Upper lobe of right lung (tissue), 1 donor: ENCODE measurements around the gene VSNL1. TPM values are rescaled to one million over a fixed set of nuclear protein-coding genes. Genes with fewer than 3 reads are reported as not detected.

ENCODE experiments used
- ATAC-seq: fragments of 200-7000 bp; cut with Tn5 transposase; one replicate; pipeline ENCODE4 v1.9.1; 2020; ENCODE audit warnings: mild to moderate bottlenecking, moderate library complexity
- DNase-seq: peaks from one replicate; pipeline ENCODE4 v3.0.0-alpha.2; 2020
- H3K27ac ChIP-seq: fragments of 200-600 bp; one replicate; pipeline ENCODE4 v1.8.0; 2022
- H3K27me3 ChIP-seq: fragments of 200-600 bp; one replicate; pipeline ENCODE4 v1.8.0; 2022; ENCODE audit warnings: mild to moderate bottlenecking
- H3K36me3 ChIP-seq: fragments of 200-600 bp; one replicate; pipeline ENCODE4 v1.8.0; 2022
- H3K4me1 ChIP-seq: fragments of 200-600 bp; one replicate; pipeline ENCODE4 v1.8.0; 2022
- H3K4me3 ChIP-seq: fragments of 200-600 bp; one replicate; pipeline ENCODE4 v1.8.0; 2022; ENCODE audit warnings: mild to moderate bottlenecking
- H3K9me3 ChIP-seq: fragments of 200-600 bp; one replicate; pipeline ENCODE4 v1.8.0; 2022
- intact Hi-C: fragments of 100-400 bp; cut with DNase I; formaldehyde crosslinking; loops from one replicate; pipeline ENCODE4 v1.11.0; 2022
- total RNA-seq: library from RNA; stranded (reverse); fragmentation: NEBNext Ultra II Directional; extraction: Animal tissue kit (Norgen Biotek cat#: 25700); gene quantifications from one replicate; pipeline ENCODE4 v1.2.1, GENCODE V29; 2021
- TF ChIP-seq, protein P1 (sequence below): fragments of 200-600 bp; IDR thresholded peaks from one replicate; pipeline ENCODE4 v1.8.0; 2022; ENCODE audit warnings: antibody characterized with exemption
- donor health status: DM: no; HTN: yes; CAD: no; lungs with severe emphysema.

VSNL1 gene
- total RNA-seq, 1 donor from 2014 or later, result 1.2 TPM

DNA sequence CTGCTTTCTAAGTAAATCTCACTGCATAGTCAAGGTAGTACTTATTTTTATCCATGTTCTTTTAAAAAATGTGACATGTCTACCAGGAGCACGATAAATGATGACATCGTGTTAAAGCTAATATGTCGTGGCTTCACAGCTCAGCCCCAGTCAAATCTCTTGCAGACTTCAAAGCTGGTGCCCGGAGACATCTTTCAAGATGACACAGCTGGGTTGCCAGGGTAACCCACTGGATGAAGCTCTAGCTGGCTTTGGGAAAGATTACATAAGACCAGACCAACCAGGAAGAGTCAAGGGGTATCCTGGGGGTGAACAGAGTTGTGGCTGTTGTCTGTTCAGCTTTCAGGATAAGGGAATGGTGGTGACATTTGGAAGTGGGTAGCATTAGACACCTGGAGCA lies 67.8 kb downstream of the VSNL1 start:
- Histone ChIP-seq H3K36me3 (no peaks in the 10 kb centered on the region), H3K4me1 (no peaks in the 10 kb centered on the region), H3K27me3 (no peaks in the 10 kb centered on the region), H3K27ac (no peak overlapping the region), H3K4me3 (no peak overlapping the region), H3K9me3 (no peaks in the 10 kb centered on the region)
- no peak for ATAC-seq
- intact Hi-C loops, result no loop called here
- TF ChIP-seq, protein P1, sequence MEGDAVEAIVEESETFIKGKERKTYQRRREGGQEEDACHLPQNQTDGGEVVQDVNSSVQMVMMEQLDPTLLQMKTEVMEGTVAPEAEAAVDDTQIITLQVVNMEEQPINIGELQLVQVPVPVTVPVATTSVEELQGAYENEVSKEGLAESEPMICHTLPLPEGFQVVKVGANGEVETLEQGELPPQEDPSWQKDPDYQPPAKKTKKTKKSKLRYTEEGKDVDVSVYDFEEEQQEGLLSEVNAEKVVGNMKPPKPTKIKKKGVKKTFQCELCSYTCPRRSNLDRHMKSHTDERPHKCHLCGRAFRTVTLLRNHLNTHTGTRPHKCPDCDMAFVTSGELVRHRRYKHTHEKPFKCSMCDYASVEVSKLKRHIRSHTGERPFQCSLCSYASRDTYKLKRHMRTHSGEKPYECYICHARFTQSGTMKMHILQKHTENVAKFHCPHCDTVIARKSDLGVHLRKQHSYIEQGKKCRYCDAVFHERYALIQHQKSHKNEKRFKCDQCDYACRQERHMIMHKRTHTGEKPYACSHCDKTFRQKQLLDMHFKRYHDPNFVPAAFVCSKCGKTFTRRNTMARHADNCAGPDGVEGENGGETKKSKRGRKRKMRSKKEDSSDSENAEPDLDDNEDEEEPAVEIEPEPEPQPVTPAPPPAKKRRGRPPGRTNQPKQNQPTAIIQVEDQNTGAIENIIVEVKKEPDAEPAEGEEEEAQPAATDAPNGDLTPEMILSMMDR, result no peak
- no peak for DNase-seq

DNA sequence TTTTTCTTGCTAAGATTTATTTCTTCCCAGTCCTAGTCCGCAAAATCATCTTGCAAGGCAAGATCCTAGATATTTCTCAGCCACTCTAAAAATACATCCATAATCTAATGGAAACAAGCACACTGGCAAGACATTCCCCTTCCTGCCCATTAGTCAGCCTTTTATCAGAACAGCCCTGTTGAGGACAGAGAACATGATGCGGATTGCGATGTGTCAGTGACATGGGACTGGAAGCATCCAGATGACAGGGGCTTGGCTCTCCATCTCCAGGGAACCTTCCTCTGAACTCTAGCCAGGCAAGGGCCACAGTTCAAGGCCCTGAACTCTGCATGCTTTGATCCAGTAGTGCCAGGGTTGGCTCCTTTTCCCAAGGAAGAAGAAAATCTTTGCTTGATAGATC lies 70.0 kb downstream of the VSNL1 start:
- H3K27me3 ChIP-seq, result no peaks in the 10 kb centered on the region
- no peak overlapping the region for H3K4me3 ChIP-seq
- intact Hi-C loops, result no loop called here
- H3K36me3 ChIP-seq, result no peaks in the 10 kb centered on the region
- no peaks in the 10 kb centered on the region for H3K4me1 ChIP-seq
- DNase-seq (no peak), ATAC-seq (peak; percentile 47)
- no peaks in the 10 kb centered on the region for H3K9me3 ChIP-seq
- TF ChIP-seq, protein P1, result no peak
- H3K27ac ChIP-seq, result no peak overlapping the region

DNA sequence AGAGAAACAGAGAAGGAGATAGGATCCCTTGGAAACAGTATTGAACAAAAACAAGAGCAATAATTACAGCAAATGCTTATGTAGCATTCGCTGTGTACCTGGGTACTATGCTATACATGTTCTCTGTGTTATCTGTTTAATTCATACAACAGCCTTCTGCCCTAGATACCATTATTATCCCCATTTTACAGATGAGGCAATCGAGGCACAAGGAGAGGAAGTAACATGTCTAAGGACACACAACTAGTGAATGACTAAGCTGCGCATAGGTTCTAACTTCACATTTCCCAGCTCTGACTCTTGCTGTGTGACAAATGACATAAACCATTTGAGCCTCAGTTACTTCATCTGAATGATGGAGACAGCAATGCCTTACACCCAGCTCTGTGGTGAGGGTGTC lies 70.5 kb downstream of the VSNL1 start:
- no peaks in the 10 kb centered on the region for H3K4me1 ChIP-seq
- ATAC-seq (no peak), DNase-seq (no peak)
- no peaks in the 10 kb centered on the region for H3K36me3 ChIP-seq
- intact Hi-C loops, result no loop called here
- TF ChIP-seq, protein P1, result no peak
- no peaks in the 10 kb centered on the region for H3K9me3 ChIP-seq
- no peaks in the 10 kb centered on the region for H3K27me3 ChIP-seq
- H3K4me3 ChIP-seq, result no peak overlapping the region
- H3K27ac ChIP-seq, result no peak overlapping the region

DNA sequence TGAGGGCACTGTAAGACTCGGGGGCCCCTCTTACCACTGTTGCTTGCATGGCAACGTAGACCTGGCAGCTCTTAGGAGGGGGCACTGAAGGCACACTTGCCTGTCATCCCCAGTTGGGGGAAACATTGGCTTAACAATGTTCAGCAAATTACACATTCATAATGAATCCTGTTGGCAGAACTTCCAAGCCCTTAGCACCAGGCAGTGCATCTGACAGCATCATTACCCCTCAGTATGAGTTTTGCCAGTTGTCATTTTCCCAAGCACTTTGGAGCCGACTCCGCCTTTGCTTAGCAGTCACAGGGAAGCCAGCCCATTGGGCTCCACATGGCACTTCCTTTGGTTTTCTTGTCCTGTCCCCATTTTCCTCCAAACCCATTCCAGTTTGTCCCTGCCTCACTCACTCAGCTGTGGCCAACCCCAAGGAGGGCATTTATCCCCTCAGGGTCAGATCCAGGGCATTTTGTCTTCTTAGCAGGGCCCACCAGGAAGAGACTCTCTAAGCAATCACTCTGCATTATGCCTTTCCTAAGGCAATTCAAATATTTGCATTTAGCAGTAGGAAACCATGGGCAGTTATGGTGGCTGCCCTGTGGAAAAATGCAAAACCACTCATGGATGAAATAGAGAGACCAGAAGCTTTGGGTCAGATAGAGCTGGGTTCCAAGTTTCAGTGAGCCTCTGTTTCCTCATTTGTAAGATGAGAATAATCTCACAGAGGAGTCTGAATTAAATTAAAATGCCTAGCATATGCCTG lies 73.9 kb downstream of the VSNL1 start:
- Histone ChIP-seq H3K4me1 (no peaks in the 10 kb centered on the region), H3K9me3 (no peaks in the 10 kb centered on the region), H3K27me3 (no peaks in the 10 kb centered on the region), H3K36me3 (no peaks in the 10 kb centered on the region), H3K27ac (no peak overlapping the region), H3K4me3 (no peak overlapping the region)
- ATAC-seq (no peak), DNase-seq (no peak)
- intact Hi-C loops, result no loop called here
- TF ChIP-seq, protein P1, result no peak

DNA sequence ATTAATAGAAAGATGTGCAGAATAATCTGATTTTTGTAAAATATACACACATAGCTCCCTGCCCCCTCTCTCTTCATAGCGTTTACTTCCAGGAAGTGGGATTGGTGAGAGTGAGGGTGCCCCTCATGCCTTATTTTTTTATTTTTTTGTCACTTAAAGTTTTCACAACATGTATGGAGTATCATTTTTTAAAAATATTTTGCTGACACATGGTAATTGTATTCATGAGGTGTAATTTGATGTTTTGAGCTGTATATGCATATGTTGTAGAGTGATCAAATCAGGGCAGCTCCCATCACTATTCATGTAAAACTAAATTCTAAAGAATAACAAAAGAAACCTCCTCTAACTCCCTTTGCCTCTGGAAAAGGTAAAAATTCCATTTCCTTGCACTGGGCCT lies 74.7 kb downstream of the VSNL1 start:
- TF ChIP-seq, protein P1, result no peak
- Histone ChIP-seq H3K36me3 (no peaks in the 10 kb centered on the region), H3K27me3 (no peaks in the 10 kb centered on the region), H3K4me3 (no peak overlapping the region), H3K27ac (no peak overlapping the region), H3K9me3 (no peaks in the 10 kb centered on the region), H3K4me1 (no peaks in the 10 kb centered on the region)
- ATAC-seq (no peak), DNase-seq (no peak)
- intact Hi-C loops, result no loop called here
